CD14-positive monocyte (primary cell): Measurements from ENCODE around the gene PCDHA6. TPM values are rescaled to one million over a fixed set of nuclear protein-coding genes. Genes with fewer than 3 reads are reported as not detected.
A peak's percentile ranks its signal among the peaks of the same experiment; 100 is the strongest.

ENCODE experiments used
- DNase-seq, 3 donors: peaks; one replicate each; pipeline ENCODE4 v3.0.0-alpha.2; 2011 to 2022
- H2AFZ ChIP-seq: 2 replicates; pipeline ENCODE4 v1.6.0; 2012; ENCODE audit warnings: mild to moderate bottlenecking, low read depth, low read length, inconsistent platforms; ENCODE audit not compliant: insufficient read depth, poor library complexity, severe bottlenecking
- H3K27ac ChIP-seq, 2 donors: 1 replicate in 1 of 2; 2 replicates in 1 of 2; pipeline ENCODE4 v1.5.1; 2012 to 2013; ENCODE audit warnings: low read length in 2 of 2, control low read depth in 1 of 2, inconsistent platforms in 1 of 2, low read depth in 1 of 2, mild to moderate bottlenecking in 1 of 2
- H3K27me3 ChIP-seq, 2 donors: one replicate each; pipeline versions ENCODE4 v1.6.0 to v1.6.1; 2011 to 2013; ENCODE audit warnings: low read length in 2 of 2; ENCODE audit not compliant: control insufficient read depth in 2 of 2, insufficient read depth in 2 of 2
- H3K36me3 ChIP-seq, 2 donors: replicated peaks in 1 of 2; 1 replicate in 1 of 2; 2 replicates in 1 of 2; pipeline versions ENCODE4 v1.5.1 to v1.6.1; 2012 to 2013; ENCODE audit warnings: low read length in 2 of 2, control low read depth in 1 of 2, inconsistent platforms in 1 of 2, mild to moderate bottlenecking in 1 of 2; ENCODE audit not compliant: insufficient read depth in 2 of 2, control insufficient read depth in 1 of 2
- H3K4me1 ChIP-seq, 2 donors: 1 replicate in 1 of 2; 2 replicates in 1 of 2; pipeline versions ENCODE4 v1.5.1 to v1.6.1; 2012 to 2013; ENCODE audit warnings: low read length in 2 of 2, control low read depth in 1 of 2, inconsistent platforms in 1 of 2, mild to moderate bottlenecking in 1 of 2, moderate library complexity in 1 of 2; ENCODE audit not compliant: insufficient read depth in 2 of 2, control insufficient read depth in 1 of 2
- H3K4me2 ChIP-seq: replicated peaks from 2 replicates; pipeline ENCODE3; 2012; ENCODE audit warnings: low read length, moderate library complexity, mild to moderate bottlenecking; ENCODE audit not compliant: poor library complexity, severe bottlenecking; ENCODE audit errors: extremely low read depth
- H3K4me3 ChIP-seq, 3 experiments: fragments of 200-600 bp in 1 of 3; sonication (generic) in 1 of 3; replicated peaks in 1 of 3; 1 replicate in 2 of 3; 2 replicates in 1 of 3; pipeline ENCODE4 v1.5.1; 2011 to 2013; ENCODE audit warnings: low read length in 3 of 3, mild to moderate bottlenecking in 3 of 3, control low read depth in 2 of 3, low read depth in 2 of 3, inconsistent platforms in 1 of 3, moderate library complexity in 1 of 3
- H3K79me2 ChIP-seq: 2 replicates; pipeline ENCODE4 v1.6.0; 2012; ENCODE audit warnings: mild to moderate bottlenecking, control low read depth, inconsistent platforms, low read length, moderate library complexity; ENCODE audit not compliant: insufficient read depth
- H3K9ac ChIP-seq: 2 replicates; pipeline ENCODE4 v1.6.0; 2017; ENCODE audit warnings: low read length, mild to moderate bottlenecking; ENCODE audit not compliant: insufficient read depth, poor library complexity, severe bottlenecking
- H3K9me3 ChIP-seq, 2 donors: replicated peaks in 1 of 2; 1 replicate in 1 of 2; 2 replicates in 1 of 2; pipeline versions ENCODE4 v1.5.1 to v1.6.1; 2012 to 2013; ENCODE audit warnings: low read length in 2 of 2, control low read depth in 1 of 2; ENCODE audit not compliant: control insufficient read depth in 1 of 2, insufficient read depth in 1 of 2
- H4K20me1 ChIP-seq: 2 replicates; pipeline ENCODE4 v1.6.0; 2012; ENCODE audit warnings: mild to moderate bottlenecking, low read length, control low read depth, moderate library complexity; ENCODE audit not compliant: insufficient read depth
- H3K27ac Mint-ChIP-seq, 7 donors: one replicate each; pipeline ENCODE4 v1.8.0; 2020; ENCODE audit warnings: mild to moderate bottlenecking in 7 of 7, mixed read lengths in 7 of 7, moderate library complexity in 6 of 7, inconsistent platforms in 2 of 7
- H3K27me3 Mint-ChIP-seq, 3 donors: one replicate each; pipeline ENCODE4 v1.8.0; 2021 to 2022; ENCODE audit warnings: low read depth in 3 of 3, mild to moderate bottlenecking in 3 of 3, mixed read lengths in 3 of 3, moderate library complexity in 3 of 3, inconsistent platforms in 1 of 3
- H3K36me3 Mint-ChIP-seq, 2 donors: one replicate each; pipeline ENCODE4 v1.8.0; 2020; ENCODE audit warnings: mixed read lengths in 2 of 2, inconsistent platforms in 1 of 2, mild to moderate bottlenecking in 1 of 2
- H3K4me1 Mint-ChIP-seq: one replicate; pipeline ENCODE4 v1.8.0; 2020; ENCODE audit warnings: mild to moderate bottlenecking, mixed read lengths
- H3K4me3 Mint-ChIP-seq, 2 donors: one replicate each; pipeline ENCODE4 v1.8.0; 2020; ENCODE audit warnings: mild to moderate bottlenecking in 2 of 2, mixed read lengths in 2 of 2, moderate library complexity in 1 of 2
- H3K9me3 Mint-ChIP-seq, 7 donors: one replicate each; pipeline ENCODE4 v1.8.0; 2020 to 2022; ENCODE audit warnings: mixed read lengths in 7 of 7, mild to moderate bottlenecking in 6 of 7, moderate library complexity in 6 of 7, inconsistent platforms in 2 of 7
- CTCF ChIP-seq: fragments of 200-600 bp; IDR thresholded peaks from one replicate; pipeline ENCODE4 v1.8.0; 2022; ENCODE audit warnings: antibody characterized with exemption, mild to moderate bottlenecking
- WGBS: methylation state at CpG from one replicate; pipeline ENCODE4 v1.1.5; 2013; ENCODE audit warnings: missing lambda C conversion rate; ENCODE audit not compliant: insufficient coverage; 5-methylcytosine and 5-hydroxymethylcytosine counted together
- intact Hi-C, 2 donors: fragments of 100-400 bp; cut with micrococcal nuclease; formaldehyde crosslinking; loops; one replicate each; pipeline versions ENCODE4 v1.15.0 to v1.15.1; 2023
- polyA plus RNA-seq, 3 donors: library from polyadenylated mRNA; depleted of rRNA in 1 of 3; unstranded in 2 of 3; stranded (reverse) in 1 of 3; fragments of 300-500 nt in 2 of 3; fragments of >200 nt in 1 of 3; fragmentation: Illumina TruSeq in 2 of 3; gene quantifications; 1 replicate in 2 of 3; 2 replicates in 1 of 3; pipeline ENCODE4 v1.2.3, GENCODE V29; 2012 to 2021

Gene PCDHA6
- polyA plus RNA-seq, 3 donors: not detected

GRCh38 chr5:140808889-140809291, 18.9 kb upstream of the PCDHA6 start:
- no peak overlapping the region for H3K27ac Mint-ChIP-seq
- no peak overlapping the region for H3K4me3 Mint-ChIP-seq
- H3K9me3 Mint-ChIP-seq: peaks cover 29 to 51% (median 46%) of the 10 kb centered on the region in 7 donors
- TF ChIP-seq CTCF: no peak
- Histone ChIP-seq H3K4me1 (no peaks in the 10 kb centered on the region), H3K4me2 (no peak overlapping the region), H3K27me3 (peaks cover 0 to 13% of the 10 kb centered on the region in 2 donors), H3K79me2 (no peaks in the 10 kb centered on the region), H3K27ac (no peak overlapping the region), H3K36me3 (no peaks in the 10 kb centered on the region), H4K20me1 (no peaks in the 10 kb centered on the region), H3K9ac (no peak overlapping the region), H2AFZ (no peak overlapping the region), H3K4me3 (no peak overlapping the region), H3K9me3 (peaks cover 31 to 36% of the 10 kb centered on the region in 2 donors)
- 68% methylated on average over 43 of the region's 43 CpGs for WGBS
- H3K27me3 Mint-ChIP-seq: peaks cover 4 to 11% (median 9%) of the 10 kb centered on the region in 3 donors
- DNase-seq: no peak
- intact Hi-C loops: no loop called here
- peaks cover 0 to 3% of the 10 kb centered on the region in 2 donors for H3K36me3 Mint-ChIP-seq
- no peaks in the 10 kb centered on the region for H3K4me1 Mint-ChIP-seq

GRCh38 chr5:140821375-140822280, 6.1 kb upstream of the PCDHA6 start, which contains the start of gene PCDHA5:
TSS of gene PCDHA5 (plus strand) at chr5:140821613.
- no peak for DNase-seq
- H3K36me3 ChIP-seq: no peaks in the 10 kb centered on the region
- peaks cover 36 to 38% of the 10 kb centered on the region in 2 donors for H3K9me3 ChIP-seq
- H3K4me1 ChIP-seq: no peaks in the 10 kb centered on the region
- H4K20me1 ChIP-seq: no peaks in the 10 kb centered on the region
- TF ChIP-seq CTCF: peak; percentile 20
- H3K4me3 ChIP-seq: no peak within 1 kb of the TSS
- WGBS: 40% methylated on average over 33 of the region's 39 CpGs
- intact Hi-C loops: loop anchor here in 1 of 2 donors (10.0 kb wide), 1 partner anchor 53 kb away; the partner anchor contains the start of gene PCDHA12
- Mint-ChIP-seq H3K27me3 (peaks cover 5 to 9% (median 7%) of the 10 kb centered on the region in 3 donors), H3K4me3 (no peak within 1 kb of the TSS), H3K27ac (no peak within 1 kb of the TSS), H3K9me3 (peaks cover 22 to 38% (median 35%) of the 10 kb centered on the region in 7 donors), H3K36me3 (peaks cover 0 to 4% of the 10 kb centered on the region in 2 donors), H3K4me1 (no peaks in the 10 kb centered on the region)
- H3K79me2 ChIP-seq: no peaks in the 10 kb centered on the region
- no peak within 1 kb of the TSS for H3K9ac ChIP-seq
- H3K27me3 ChIP-seq: peaks cover 0 to 4% of the 10 kb centered on the region in 2 donors
- no peak within 1 kb of the TSS for H2AFZ ChIP-seq
- no peak within 1 kb of the TSS for H3K4me2 ChIP-seq
- no peak within 1 kb of the TSS for H3K27ac ChIP-seq
